WI38 (cell line): Measurements from ENCODE around the gene KCNH1.

Source experiments
- H3K4me3 ChIP-seq: 2 replicates; pipeline ENCODE4 v1.5.1; 2011; ENCODE audit warnings: low read depth, mild to moderate bottlenecking, control low read depth, low read length
- TF ChIP-seq, protein P1 (sequence below): IDR thresholded peaks from 2 replicates; pipeline ENCODE4 v1.5.1; 2012; ENCODE audit warnings: low read depth, mild to moderate bottlenecking, control low read depth, low read length

The KCNH1 gene

DNA sequence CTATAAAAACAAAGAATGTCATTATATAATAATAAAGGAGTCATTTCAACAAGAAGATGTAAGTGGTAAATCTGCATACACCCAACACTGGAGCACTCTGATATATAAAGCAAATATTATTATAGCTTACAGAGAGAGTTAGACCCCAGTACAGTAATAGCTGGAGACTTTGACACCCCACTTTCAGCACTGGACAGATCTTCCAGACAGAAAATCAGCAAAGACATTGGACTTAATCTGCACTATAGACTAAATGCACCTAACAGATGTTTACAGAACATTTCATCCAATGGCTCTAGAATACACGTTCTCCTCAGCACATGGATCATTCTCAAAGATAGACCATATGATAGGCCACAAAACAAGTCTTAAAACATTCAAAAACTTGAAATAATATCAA, 20.0 kb upstream of the KCNH1 start:
- TF ChIP-seq, protein P1, sequence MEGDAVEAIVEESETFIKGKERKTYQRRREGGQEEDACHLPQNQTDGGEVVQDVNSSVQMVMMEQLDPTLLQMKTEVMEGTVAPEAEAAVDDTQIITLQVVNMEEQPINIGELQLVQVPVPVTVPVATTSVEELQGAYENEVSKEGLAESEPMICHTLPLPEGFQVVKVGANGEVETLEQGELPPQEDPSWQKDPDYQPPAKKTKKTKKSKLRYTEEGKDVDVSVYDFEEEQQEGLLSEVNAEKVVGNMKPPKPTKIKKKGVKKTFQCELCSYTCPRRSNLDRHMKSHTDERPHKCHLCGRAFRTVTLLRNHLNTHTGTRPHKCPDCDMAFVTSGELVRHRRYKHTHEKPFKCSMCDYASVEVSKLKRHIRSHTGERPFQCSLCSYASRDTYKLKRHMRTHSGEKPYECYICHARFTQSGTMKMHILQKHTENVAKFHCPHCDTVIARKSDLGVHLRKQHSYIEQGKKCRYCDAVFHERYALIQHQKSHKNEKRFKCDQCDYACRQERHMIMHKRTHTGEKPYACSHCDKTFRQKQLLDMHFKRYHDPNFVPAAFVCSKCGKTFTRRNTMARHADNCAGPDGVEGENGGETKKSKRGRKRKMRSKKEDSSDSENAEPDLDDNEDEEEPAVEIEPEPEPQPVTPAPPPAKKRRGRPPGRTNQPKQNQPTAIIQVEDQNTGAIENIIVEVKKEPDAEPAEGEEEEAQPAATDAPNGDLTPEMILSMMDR = no peak

DNA sequence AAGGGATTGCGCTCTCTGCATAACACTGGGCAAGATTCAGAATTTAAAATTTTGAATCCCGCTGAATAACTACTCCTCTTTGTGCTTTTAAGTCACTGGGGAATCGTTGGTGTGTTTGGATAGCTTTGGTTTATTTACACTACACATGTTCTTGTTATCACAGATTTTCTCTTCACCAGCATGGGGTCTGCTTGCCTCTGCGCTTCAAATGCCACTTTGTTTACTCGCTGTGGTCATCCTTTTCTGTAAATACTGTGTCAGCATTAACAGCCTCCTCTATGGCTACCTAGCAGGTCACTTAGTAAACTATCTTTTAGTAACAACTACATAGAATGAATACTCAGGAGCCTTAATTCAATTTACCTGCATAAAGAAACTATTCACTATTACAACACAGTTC, 14.4 kb upstream of the KCNH1 start:
- TF ChIP-seq, protein P1 = no peak
- no peak overlapping the region for H3K4me3 ChIP-seq

More for the DNA sequence above, 20.0 kb upstream of the KCNH1 start:
- H3K4me3 ChIP-seq = no peak overlapping the region

DNA sequence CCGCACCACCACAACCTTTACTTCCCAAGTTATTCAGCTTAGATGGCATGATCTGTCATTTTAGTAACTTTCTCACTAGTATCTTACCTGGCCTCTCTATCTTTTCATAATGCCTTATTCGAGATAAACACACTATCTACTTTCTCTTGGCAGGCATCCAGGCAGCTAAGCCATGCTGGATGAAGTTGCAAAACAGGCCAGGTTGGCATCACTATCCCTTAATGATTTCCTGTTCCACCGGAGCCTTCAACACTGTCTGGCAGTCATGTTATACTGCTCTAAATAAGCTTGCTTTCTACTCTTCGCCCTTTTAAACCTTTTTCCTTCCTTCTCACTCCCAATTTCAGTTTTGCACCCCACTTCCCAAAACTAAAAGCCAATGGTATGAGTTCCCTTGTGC, 12.0 kb upstream of the KCNH1 start:
- TF ChIP-seq, protein P1 = no peak
- H3K4me3 ChIP-seq = no peak overlapping the region

DNA sequence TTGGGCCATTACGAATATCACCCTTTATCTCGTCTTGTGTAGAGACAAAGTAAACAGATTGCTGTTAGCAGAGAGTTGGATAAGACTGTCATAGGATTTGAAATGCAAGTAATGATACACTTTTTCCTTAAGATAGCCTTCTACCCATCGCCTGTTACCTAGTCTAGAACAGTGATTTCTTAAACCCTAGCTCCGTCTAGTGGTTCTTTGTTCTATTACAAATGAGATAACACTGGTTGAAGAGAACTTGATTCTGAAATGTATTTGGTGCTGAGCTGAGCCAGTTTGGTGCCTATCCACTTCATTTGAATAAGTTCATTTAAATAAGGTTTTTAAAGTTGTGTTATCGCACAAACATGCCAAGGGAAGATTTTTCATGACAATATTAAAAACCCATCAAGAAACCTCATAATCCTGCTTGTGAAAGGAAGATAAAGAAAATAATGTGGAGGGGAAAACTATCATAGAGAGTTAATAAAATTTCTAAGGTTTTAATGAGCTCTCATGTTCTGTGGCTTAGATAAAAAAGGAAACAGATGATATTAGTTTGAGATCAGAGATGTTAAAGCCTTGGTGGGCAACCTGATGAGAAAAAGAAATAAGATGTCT, 1.5 kb upstream of the KCNH1 start:
- H3K4me3 ChIP-seq = no peak overlapping the region
- TF ChIP-seq, protein P1 = peak; percentile 64; the same call in 1 of the 2 replicates

DNA sequence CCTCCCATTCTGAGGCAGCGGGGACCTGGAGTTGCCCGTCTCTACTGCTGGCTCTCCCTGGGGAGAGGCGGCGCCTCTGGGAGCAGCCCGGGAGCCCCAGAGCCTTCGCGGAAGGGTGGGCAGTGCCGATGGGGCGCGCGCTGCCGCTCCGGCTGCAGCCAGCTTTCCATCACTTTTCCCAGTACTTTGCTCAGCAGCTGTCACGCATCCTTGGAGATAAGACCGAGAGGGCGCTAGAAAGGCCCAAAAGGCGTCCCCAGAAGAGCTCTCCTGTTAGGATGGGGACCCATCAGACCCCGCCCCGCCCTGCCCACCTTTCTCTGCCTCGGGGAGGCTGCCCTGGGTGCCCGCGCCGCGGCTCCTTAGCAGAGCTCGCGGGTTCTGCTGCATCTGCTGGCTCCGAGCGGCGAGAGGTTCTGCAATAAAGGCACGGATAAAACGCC, 534 bp downstream of the KCNH1 start:
- H3K4me3 ChIP-seq = peak overlapping the region; percentile 61

DNA sequence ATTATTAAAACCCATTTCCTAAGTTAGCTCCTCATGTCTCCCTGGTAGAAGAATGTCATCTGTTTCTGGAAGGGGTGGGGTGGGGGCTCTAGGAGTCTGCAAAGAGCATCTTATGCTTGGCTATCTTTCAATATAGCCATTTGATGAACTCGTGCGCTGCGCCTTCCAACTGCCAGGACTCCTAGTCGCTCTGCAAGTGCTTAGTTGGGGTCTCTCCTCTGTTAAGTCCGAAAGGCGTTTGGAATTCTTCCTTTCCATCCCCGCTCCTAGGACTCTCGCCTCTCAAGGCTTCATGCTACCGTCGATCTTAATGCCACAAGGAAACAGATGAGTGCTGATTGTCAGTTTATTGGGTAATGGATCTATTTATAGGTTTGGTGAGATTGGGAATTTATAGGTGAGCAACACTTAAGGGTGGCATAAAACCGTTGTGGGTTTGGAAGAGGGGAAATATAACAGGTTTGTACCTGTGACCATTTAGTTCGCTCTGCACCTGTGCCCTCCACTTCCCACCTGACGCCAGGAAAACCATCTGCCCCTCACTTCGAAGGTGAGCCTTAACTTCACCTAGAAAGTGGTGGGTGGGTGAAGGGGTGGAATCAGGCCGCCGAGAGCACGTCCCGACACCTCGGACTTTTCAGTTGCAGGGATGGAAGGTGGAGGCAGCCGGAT, 1.1 kb downstream of the KCNH1 start:
- TF ChIP-seq, protein P1 = no peak
- H3K4me3 ChIP-seq = peak overlapping the region; percentile 61

More for the DNA sequence above, 534 bp downstream of the KCNH1 start:
- TF ChIP-seq, protein P1 = no peak

DNA sequence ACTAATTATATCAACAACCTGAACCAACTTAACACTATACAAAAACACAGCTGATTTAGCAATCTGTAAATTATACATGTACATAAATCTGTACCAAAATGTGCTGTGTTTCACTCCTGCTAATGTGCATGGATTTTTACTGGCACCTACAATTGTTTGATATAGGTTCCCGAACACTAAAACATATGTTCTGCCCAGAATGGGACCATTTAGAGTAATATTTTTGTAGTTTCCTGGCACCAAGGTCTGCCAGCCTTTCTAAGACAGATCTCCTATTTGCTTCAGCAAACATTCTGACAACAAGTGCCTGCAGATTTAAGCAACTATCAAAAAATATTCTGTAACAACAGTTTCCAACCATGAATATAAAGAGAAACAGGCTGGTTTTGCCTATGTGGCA, 4.2 kb downstream of the KCNH1 start:
- TF ChIP-seq, protein P1 = no peak
- no peak overlapping the region for H3K4me3 ChIP-seq
